IMR-90 (cell line): ENCODE data around the gene CHST14. TPM values are rescaled to one million over a fixed set of nuclear protein-coding genes. Genes with fewer than 3 reads are reported as not detected.

Source experiments
- ATAC-seq: fragments of 200-7000 bp; cut with Tn5 transposase; 2 replicates; pipeline ENCODE4 v1.9.1; 2020; ENCODE audit warnings: low read depth, mild to moderate bottlenecking, moderate library complexity
- BruUV-seq: library from RNA; stranded (reverse); fragments of 400-500 nt; replicated peaks from 2 replicates; lab custom pipeline; 2021; lab: Mats Ljungman, UMichigan
- CTCF ChIA-PET: fragments of 300-600 bp; formaldehyde crosslinking; extraction: SDS; loops from one replicate; lab custom pipeline; 2021; ENCODE audit warnings: antibody characterized with exemption; lab: Yijun Ruan, JAX
- POLR2A ChIA-PET: fragments of 300-600 bp; sonication (Branson Sonifier 250); formaldehyde crosslinking; loops from one replicate; lab custom pipeline; 2022; ENCODE audit warnings: antibody characterized with exemption; ENCODE audit not compliant: unreplicated experiment; lab: Charles Lee
- DNase-seq: peaks from one replicate; pipeline ENCODE4 v3.0.0; 2013
- H2AFZ ChIP-seq: replicated peaks from 2 replicates; pipeline ENCODE3; 2013; ENCODE audit warnings: low read length, mild to moderate bottlenecking; ENCODE audit not compliant: poor library complexity
- H2AK5ac ChIP-seq: 2 replicates; pipeline ENCODE4 v1.6.1; 2013; ENCODE audit warnings: low read depth, low read length, inconsistent platforms
- H2AK9ac ChIP-seq: replicated peaks from 2 replicates; pipeline ENCODE3; 2013; ENCODE audit warnings: mild to moderate bottlenecking, low read depth, low read length, moderate library complexity; ENCODE audit not compliant: poor library complexity
- H2BK120ac ChIP-seq: 2 replicates; pipeline ENCODE4 v1.6.1; 2013; ENCODE audit warnings: low read depth, low read length, inconsistent platforms
- H2BK15ac ChIP-seq: 3 replicates; pipeline ENCODE4 v1.6.1; 2013; ENCODE audit warnings: low read depth, low read length, inconsistent platforms
- H2BK20ac ChIP-seq: 2 replicates; pipeline ENCODE4 v1.6.1; 2013; ENCODE audit warnings: low read depth, mild to moderate bottlenecking, inconsistent platforms, low read length, moderate library complexity
- H2BK5ac ChIP-seq: 2 replicates; pipeline ENCODE4 v1.6.1; 2013; ENCODE audit warnings: mild to moderate bottlenecking, low read depth, low read length, inconsistent platforms; ENCODE audit not compliant: poor library complexity, severe bottlenecking
- H3K14ac ChIP-seq: replicated peaks from 2 replicates; pipeline ENCODE4 v1.6.1; 2013; ENCODE audit warnings: low read depth, low read length, inconsistent platforms
- H3K18ac ChIP-seq: 2 replicates; pipeline ENCODE4 v1.6.1; 2013; ENCODE audit warnings: low read depth, low read length, control low read depth
- H3K23ac ChIP-seq: 2 replicates; pipeline ENCODE4 v1.6.1; 2013; ENCODE audit warnings: low read depth, low read length, inconsistent platforms
- H3K27ac ChIP-seq: 2 replicates; pipeline ENCODE4 v1.5.1; 2013; ENCODE audit warnings: mild to moderate bottlenecking, control low read depth, low read length; ENCODE audit not compliant: insufficient read depth
- H3K27me3 ChIP-seq: 2 replicates; pipeline ENCODE4 v1.6.1; 2013; ENCODE audit warnings: low read length; ENCODE audit not compliant: control insufficient read depth, insufficient read depth
- H3K36me3 ChIP-seq: 2 replicates; pipeline ENCODE4 v1.6.1; 2013; ENCODE audit warnings: low read length, mixed read lengths; ENCODE audit not compliant: control insufficient read depth, insufficient read depth
- H3K4ac ChIP-seq: 2 replicates; pipeline ENCODE4 v1.6.1; 2013; ENCODE audit warnings: low read depth, low read length, inconsistent platforms
- H3K4me1 ChIP-seq: 2 replicates; pipeline ENCODE4 v1.6.1; 2013; ENCODE audit warnings: low read length, mixed read lengths; ENCODE audit not compliant: control insufficient read depth, insufficient read depth
- H3K4me2 ChIP-seq: 2 replicates; pipeline ENCODE4 v1.6.1; 2013; ENCODE audit warnings: low read depth, mild to moderate bottlenecking, control low read depth, low read length, moderate library complexity
- H3K4me3 ChIP-seq: 2 replicates; pipeline ENCODE4 v1.5.1; 2013; ENCODE audit warnings: low read depth, mild to moderate bottlenecking, control low read depth, low read length, moderate library complexity; ENCODE audit not compliant: insufficient read depth
- H3K56ac ChIP-seq: 2 replicates; pipeline ENCODE4 v1.6.1; 2013; ENCODE audit warnings: low read length, inconsistent platforms; ENCODE audit not compliant: insufficient read depth; ENCODE audit errors: extremely low read depth
- H3K79me1 ChIP-seq, 2 experiments: 2 replicates each; pipeline ENCODE4 v1.6.1; 2013; ENCODE audit warnings: low read length in 2 of 2, inconsistent platforms in 1 of 2, low read depth in 1 of 2
- H3K9ac ChIP-seq: 2 replicates; pipeline ENCODE4 v1.6.1; 2013; ENCODE audit warnings: low read depth, low read length, control low read depth
- H3K9me1 ChIP-seq: 2 replicates; pipeline ENCODE4 v1.6.1; 2013; ENCODE audit warnings: low read length, inconsistent platforms; ENCODE audit not compliant: insufficient read depth
- H3K9me3 ChIP-seq: 2 replicates; pipeline ENCODE4 v1.6.1; 2013; ENCODE audit warnings: low read length; ENCODE audit not compliant: control insufficient read depth, insufficient read depth
- H4K20me1 ChIP-seq: 2 replicates; pipeline ENCODE4 v1.6.1; 2013; ENCODE audit warnings: low read length, inconsistent platforms; ENCODE audit not compliant: insufficient read depth
- H4K5ac ChIP-seq: 2 replicates; pipeline ENCODE4 v1.6.1; 2013; ENCODE audit warnings: mild to moderate bottlenecking, low read depth, low read length, control low read depth
- H4K8ac ChIP-seq, 2 experiments: 2 replicates each; pipeline ENCODE4 v1.6.1; 2013; ENCODE audit warnings: low read depth in 2 of 2, low read length in 2 of 2, control low read depth in 1 of 2, inconsistent platforms in 1 of 2
- H4K91ac ChIP-seq: 2 replicates; pipeline ENCODE4 v1.6.1; 2013; ENCODE audit warnings: low read depth, low read length, inconsistent platforms; ENCODE audit not compliant: insufficient read depth
- CEBPB ChIP-seq: IDR thresholded peaks from 2 replicates; pipeline ENCODE4 v1.6.1; 2012; ENCODE audit warnings: low read depth, low read length, improper control_type of control experiment
- MXI1 ChIP-seq: IDR thresholded peaks from 2 replicates; pipeline ENCODE4 v1.6.1; 2012; ENCODE audit warnings: low read depth, mild to moderate bottlenecking, low read length, moderate library complexity, borderline replicate concordance
- NFE2L2 ChIP-seq: fragments of 150-350 bp; IDR thresholded peaks from 2 replicates; pipeline ENCODE4 v1.6.1; 2016; ENCODE audit warnings: low read depth, mild to moderate bottlenecking, low read length
- POLR2A ChIP-seq: IDR thresholded peaks from 2 replicates; pipeline ENCODE4 v1.6.1; 2012; ENCODE audit warnings: mild to moderate bottlenecking, low read depth, low read length
- RAD21 ChIP-seq: IDR thresholded peaks from 2 replicates; pipeline ENCODE4 v1.6.1; 2012; ENCODE audit warnings: low read length, improper control_type of control experiment
- WGBS, 2 experiments: methylation state at CpG; one replicate each; pipeline versions ENCODE4 v1.1.5 to v1.1.7; 2013; ENCODE audit warnings: missing lambda C conversion rate in 2 of 2; ENCODE audit not compliant: insufficient read length in 1 of 2; ENCODE audit errors: extremely low coverage in 2 of 2; 5-methylcytosine and 5-hydroxymethylcytosine counted together
- dilution Hi-C: fragments of 300-500 bp; cut with HindIII; formaldehyde crosslinking; loops from one replicate; pipeline ENCODE4 v1.14.3; 2018; ENCODE audit warnings: low sequenced_read_pairs; ENCODE audit not compliant: unreplicated experiment
- in situ Hi-C: fragments of 300-500 bp; cut with MboI; formaldehyde crosslinking; loops from 3 replicates; pipeline ENCODE4 v1.14.3; 2019; ENCODE audit warnings: low sequenced_read_pairs, inconsistent platforms, mixed read lengths
- intact Hi-C: fragments of 100-400 bp; cut with micrococcal nuclease; formaldehyde crosslinking; loops from 2 replicates; pipeline ENCODE4 v1.10.0; 2022
- polyA plus RNA-seq, 3 experiments: library from polyadenylated mRNA; depleted of rRNA; stranded (reverse); fragments of >200 nt; gene quantifications; 2 replicates each; pipeline ENCODE4 v1.2.3, GENCODE V29; 2012; ENCODE audit warnings: low replicate concordance in 1 of 3
- total RNA-seq: library from RNA; depleted of rRNA; stranded (reverse); fragments of >200 nt; gene quantifications from 2 replicates; pipeline ENCODE4 v1.2.3, GENCODE V29; 2012
- TF ChIP-seq, protein P1 (sequence below): fragments of 150-350 bp; IDR thresholded peaks from 2 replicates; pipeline ENCODE4 v1.6.1; 2017; ENCODE audit warnings: mild to moderate bottlenecking, antibody characterized with exemption, low read length, low read depth

The CHST14 gene
- total and polyA plus RNA-seq, 2 of the 4 experiments (the other 2 are of a cell fraction) = 3.8 to 19.5 TPM

GRCh38 chr15:40436116-40436891, 34.5 kb upstream of the CHST14 start:
- dilution Hi-C loops (no loop called here), in situ Hi-C loops (no loop called here), intact Hi-C loops (no loop called here)
- Histone ChIP-seq H3K79me1 (no peaks in the 10 kb centered on the region), H3K14ac (no peak overlapping the region), H4K91ac (no peak overlapping the region), H2BK5ac (no peak overlapping the region), H3K4me2 (peak overlapping the region; percentile 82), H2BK15ac (no peak overlapping the region; the same call in 2 of the 3 replicates), H4K20me1 (no peaks in the 10 kb centered on the region), H2AK9ac (no peak overlapping the region), H2BK20ac (no peak overlapping the region), H4K5ac (no peak overlapping the region), H3K18ac (no peak overlapping the region; the same call in 1 of the 2 replicates), H3K27me3 (peaks cover 77% of the 10 kb centered on the region), H3K56ac (no peak overlapping the region), H4K8ac (0 out of 4 replicates have a peak overlapping the region, but pooled peaks of 1 of the 2 experiments have one; percentile 30), H3K9ac (no peak overlapping the region), H3K9me1 (peaks cover 4% of the 10 kb centered on the region; the same call in 1 of the 2 replicates), H3K27ac (no peak overlapping the region), H3K4ac (no peak overlapping the region), H3K9me3 (no peaks in the 10 kb centered on the region), H2AFZ (peak overlapping the region; percentile 83), H2BK120ac (no peak overlapping the region), H3K36me3 (no peaks in the 10 kb centered on the region), H3K23ac (peak overlapping the region; percentile 19; the same call in 1 of the 2 replicates), H2AK5ac (no peak overlapping the region), H3K4me3 (peak overlapping the region; percentile 24), H3K4me1 (peaks cover 14% of the 10 kb centered on the region)
- POLR2A ChIA-PET = no interaction called here
- CTCF ChIA-PET = interaction anchor here (0.8 kb wide), 1 partner anchor 92 kb away, joined by 3 read pairs; no protein-coding TSS in a partner anchor
- no peak for TF ChIP-seq NFE2L2
- no peak for TF ChIP-seq MXI1
- TF ChIP-seq, protein P1, sequence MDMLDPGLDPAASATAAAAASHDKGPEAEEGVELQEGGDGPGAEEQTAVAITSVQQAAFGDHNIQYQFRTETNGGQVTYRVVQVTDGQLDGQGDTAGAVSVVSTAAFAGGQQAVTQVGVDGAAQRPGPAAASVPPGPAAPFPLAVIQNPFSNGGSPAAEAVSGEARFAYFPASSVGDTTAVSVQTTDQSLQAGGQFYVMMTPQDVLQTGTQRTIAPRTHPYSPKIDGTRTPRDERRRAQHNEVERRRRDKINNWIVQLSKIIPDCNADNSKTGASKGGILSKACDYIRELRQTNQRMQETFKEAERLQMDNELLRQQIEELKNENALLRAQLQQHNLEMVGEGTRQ = no peak
- no peak for TF ChIP-seq POLR2A
- TF ChIP-seq RAD21 = no peak
- TF ChIP-seq CEBPB = no peak
- 0% methylated on average over 3 of the region's 39 CpGs; no CpG with 5 or more reads in 1 of the 2 experiments for WGBS, 2 experiments
- DNase-seq (no peak), ATAC-seq (no peak)
- no TSS peak for BruUV-seq
